ENCODE results near the gene LPAR2.
"Not testable (repeated sequence)": the region's sequence is repeated elsewhere in the genome, so short reads cannot be mapped to it uniquely, and the experiment has no call there.

LPAR2 gene

GRCh38 chr19:19633711-19634515, 5.9 kb upstream of the LPAR2 start:
- DNase-seq (ENCODE audit: insufficient read length, low spot score) (no peak), FAIRE-seq (no peak)

GRCh38 chr19:19632661-19633060, 4.6 kb upstream of the LPAR2 start:
- FAIRE-seq = no peak

GRCh38 chr19:19631346-19631745, 3.3 kb upstream of the LPAR2 start:
- DNase-seq (ENCODE audit: insufficient read length, low spot score) (no peak), FAIRE-seq (no peak)

More at GRCh38 chr19:19632661-19633060, 4.6 kb upstream of the LPAR2 start:
- no peak for DNase-seq (ENCODE audit: insufficient read length, low spot score)

- DNase-seq (ENCODE audit: insufficient read length, low spot score) = no peak
- FAIRE-seq = no peak
Observed at GRCh38 chr19:19630426-19630825, 2.4 kb upstream of the LPAR2 start.

GRCh38 chr19:19630062-19630414, 2.0 kb upstream of the LPAR2 start:
- FAIRE-seq (no peak), DNase-seq (ENCODE audit: insufficient read length, low spot score) (no peak)

- DNase-seq (ENCODE audit: insufficient read length, low spot score) = no peak
Observed at GRCh38 chr19:19628501-19629134, 598 bp upstream of the LPAR2 start.

GRCh38 chr19:19626516-19627472, 1.2 kb downstream of the LPAR2 start:
- FAIRE-seq (no peak), DNase-seq (ENCODE audit: insufficient read length, low spot score) (no peak)

More at GRCh38 chr19:19628501-19629134, 598 bp upstream of the LPAR2 start:
- no peak for FAIRE-seq

- no peak for DNase-seq (ENCODE audit: insufficient read length, low spot score)
- FAIRE-seq = no peak
Observed at GRCh38 chr19:19624032-19624570, 3.9 kb downstream of the LPAR2 start.

- DNase-seq (ENCODE audit: insufficient read length, low spot score) = no peak
- no peak for FAIRE-seq
Observed at GRCh38 chr19:19623383-19623782, 4.6 kb downstream of the LPAR2 start.

- FAIRE-seq (no peak), DNase-seq (ENCODE audit: insufficient read length, low spot score) (no peak)
Observed at GRCh38 chr19:19619849-19620210, 8.2 kb downstream of the LPAR2 start.

- no peak for FAIRE-seq
- DNase-seq (ENCODE audit: insufficient read length, low spot score) = no peak
Observed at GRCh38 chr19:19619181-19619848, 8.7 kb downstream of the LPAR2 start.

GRCh38 chr19:19618219-19619051, 9.6 kb downstream of the LPAR2 start, which contains the start of gene PBX4:
Gene PBX4, minus strand, starts transcription at chr19:19618687. Its CDS starts 58 bp downstream, at chr19:19618629.
- peak; percentile 77 for FAIRE-seq
- DNase-seq (ENCODE audit: insufficient read length, low spot score) = peak; percentile 92

GRCh38 chr19:19615086-19615485, 12.9 kb downstream of the LPAR2 start:
- no peak for DNase-seq (ENCODE audit: insufficient read length, low spot score)
- FAIRE-seq = no peak

- FAIRE-seq (no peak), DNase-seq (ENCODE audit: insufficient read length, low spot score) (no peak)
Observed at GRCh38 chr19:19613506-19613905, 14.5 kb downstream of the LPAR2 start.

- FAIRE-seq (no peak), DNase-seq (ENCODE audit: insufficient read length, low spot score) (no peak)
Observed at GRCh38 chr19:19610376-19611202, 17.4 kb downstream of the LPAR2 start.

- not testable (repeated sequence) for FAIRE-seq; DNase-seq (ENCODE audit: insufficient read length, low spot score)
Observed at GRCh38 chr19:19606686-19607085, 21.3 kb downstream of the LPAR2 start.

GRCh38 chr19:19606021-19606420, 22.0 kb downstream of the LPAR2 start:
- no peak for FAIRE-seq
- DNase-seq (ENCODE audit: insufficient read length, low spot score) = no peak

- DNase-seq (ENCODE audit: insufficient read length, low spot score) (no peak), FAIRE-seq (no peak)
Observed at GRCh38 chr19:19602713-19603324, 25.2 kb downstream of the LPAR2 start.
